Adipocyte (in vitro differentiated cells): ENCODE measurements around the gene POLR3K.
A peak's percentile ranks its signal among the peaks of the same experiment; 100 is the strongest.
"Not testable (repeated sequence)": the region's sequence is repeated elsewhere in the genome, so short reads cannot be mapped to it uniquely, and the experiment has no call there.

Experiments
- DNase-seq: peaks from one replicate; pipeline ENCODE4 v3.0.0-alpha.2; 2015; ENCODE audit warnings: low read depth
- H3K27me3 ChIP-seq: replicated peaks from 2 replicates; pipeline ENCODE4 v1.7.0; 2013; ENCODE audit warnings: mild to moderate bottlenecking, low read length, moderate library complexity; ENCODE audit not compliant: control insufficient read depth, insufficient read depth
- H3K36me3 ChIP-seq: 2 replicates; pipeline ENCODE4 v1.7.0; 2013; ENCODE audit warnings: low read length, mild to moderate bottlenecking, moderate library complexity; ENCODE audit not compliant: control insufficient read depth, insufficient read depth, severe bottlenecking
- H3K4me1 ChIP-seq: 2 replicates; pipeline ENCODE4 v1.7.0; 2013; ENCODE audit warnings: mild to moderate bottlenecking, low read length, moderate library complexity; ENCODE audit not compliant: control insufficient read depth, insufficient read depth
- H3K4me3 ChIP-seq: 2 replicates; pipeline ENCODE4 v1.7.0; 2013; ENCODE audit warnings: mild to moderate bottlenecking, low read length, moderate library complexity
- H3K9ac ChIP-seq: 2 replicates; pipeline ENCODE4 v1.7.0; 2013; ENCODE audit warnings: mild to moderate bottlenecking, low read length, moderate library complexity
- H3K9me3 ChIP-seq: 2 replicates; pipeline ENCODE4 v1.7.0; 2013; ENCODE audit warnings: mild to moderate bottlenecking, low read length, moderate library complexity; ENCODE audit not compliant: control insufficient read depth

POLR3K gene

GRCh38 chr16:46510-46909 lies 6.9 kb downstream of the POLR3K start:
- H3K9ac ChIP-seq, DNase-seq, H3K4me3 ChIP-seq, H3K9me3 ChIP-seq, H3K27me3 ChIP-seq, H3K4me1 ChIP-seq: not testable (repeated sequence)
- H3K36me3 ChIP-seq = peaks cover 32% of the 10 kb centered on the region

- H3K4me1 ChIP-seq = peaks cover 4% of the 10 kb centered on the region
- H3K27me3 ChIP-seq = no peaks in the 10 kb centered on the region
- H3K9ac ChIP-seq = no peak overlapping the region
- peaks cover 32% of the 10 kb centered on the region for H3K36me3 ChIP-seq
- H3K4me3 ChIP-seq = no peak overlapping the region
- no peak for DNase-seq
- H3K9me3 ChIP-seq = no peaks in the 10 kb centered on the region
Measured at GRCh38 chr16:45454-45853, 8.0 kb downstream of the POLR3K start.

- no peaks in the 10 kb centered on the region for H3K27me3 ChIP-seq
- H3K4me3 ChIP-seq = no peak overlapping the region
- no peaks in the 10 kb centered on the region for H3K9me3 ChIP-seq
- H3K36me3 ChIP-seq = peaks cover 32% of the 10 kb centered on the region
- DNase-seq = no peak
- H3K4me1 ChIP-seq = peaks cover 4% of the 10 kb centered on the region
- no peak overlapping the region for H3K9ac ChIP-seq
Measured at GRCh38 chr16:44655-45054, 8.8 kb downstream of the POLR3K start.

GRCh38 chr16:43294-43693 lies 10.1 kb downstream of the POLR3K start:
- no peak for DNase-seq

GRCh38 chr16:42691-43090 lies 10.7 kb downstream of the POLR3K start:
- Histone ChIP-seq H3K36me3 (peaks cover 32% of the 10 kb centered on the region), H3K27me3 (no peaks in the 10 kb centered on the region), H3K4me1 (peaks cover 7% of the 10 kb centered on the region), H3K9ac (no peak overlapping the region), H3K4me3 (no peak overlapping the region), H3K9me3 (no peaks in the 10 kb centered on the region)
- no peak for DNase-seq

More at GRCh38 chr16:43294-43693, 10.1 kb downstream of the POLR3K start:
- no peaks in the 10 kb centered on the region for H3K27me3 ChIP-seq
- H3K9ac ChIP-seq = no peak overlapping the region
- peaks cover 32% of the 10 kb centered on the region for H3K36me3 ChIP-seq
- no peaks in the 10 kb centered on the region for H3K9me3 ChIP-seq
- H3K4me1 ChIP-seq = peaks cover 4% of the 10 kb centered on the region
- no peak overlapping the region for H3K4me3 ChIP-seq

- H3K4me3 ChIP-seq = peak overlapping the region; percentile 68
- peaks cover 28% of the 10 kb centered on the region for H3K36me3 ChIP-seq
- peaks cover 11% of the 10 kb centered on the region for H3K4me1 ChIP-seq
- H3K9ac ChIP-seq = peak overlapping the region; percentile 35
- DNase-seq = no peak
- H3K9me3 ChIP-seq = no peaks in the 10 kb centered on the region
- no peaks in the 10 kb centered on the region for H3K27me3 ChIP-seq
Measured at GRCh38 chr16:42069-42457, 11.3 kb downstream of the POLR3K start.

- DNase-seq = no peak
- no peaks in the 10 kb centered on the region for H3K27me3 ChIP-seq
- peaks cover 25% of the 10 kb centered on the region for H3K36me3 ChIP-seq
- H3K4me3 ChIP-seq = peak overlapping the region; percentile 68
- H3K9me3 ChIP-seq = no peaks in the 10 kb centered on the region
- peak overlapping the region; percentile 35 for H3K9ac ChIP-seq
- H3K4me1 ChIP-seq = peaks cover 11% of the 10 kb centered on the region
Measured at GRCh38 chr16:41439-42068, 11.9 kb downstream of the POLR3K start.

GRCh38 chr16:38941-39892 lies 14.2 kb downstream of the POLR3K start:
- H3K9me3 ChIP-seq = no peaks in the 10 kb centered on the region

GRCh38 chr16:38206-38605 lies 15.2 kb downstream of the POLR3K start:
- H3K9ac ChIP-seq, H3K9me3 ChIP-seq, DNase-seq: not testable (repeated sequence)

More at GRCh38 chr16:38941-39892, 14.2 kb downstream of the POLR3K start:
- Histone ChIP-seq H3K4me1 (peaks cover 11% of the 10 kb centered on the region), H3K4me3 (no peak overlapping the region), H3K27me3 (no peaks in the 10 kb centered on the region), H3K36me3 (peaks cover 7% of the 10 kb centered on the region), H3K9ac (no peak overlapping the region)
- DNase-seq = no peak

GRCh38 chr16:37511-37910 lies 15.9 kb downstream of the POLR3K start:
- Histone ChIP-seq H3K4me3 (no peak overlapping the region), H3K4me1 (peaks cover 11% of the 10 kb centered on the region), H3K9me3 (no peaks in the 10 kb centered on the region), H3K9ac (no peak overlapping the region), H3K36me3 (no peaks in the 10 kb centered on the region), H3K27me3 (no peaks in the 10 kb centered on the region)
- DNase-seq = no peak

More at GRCh38 chr16:38206-38605, 15.2 kb downstream of the POLR3K start:
- not testable (repeated sequence) for H3K36me3 ChIP-seq, H3K27me3 ChIP-seq, H3K4me3 ChIP-seq
- peaks cover 11% of the 10 kb centered on the region for H3K4me1 ChIP-seq

- no peak for DNase-seq
- Histone ChIP-seq H3K9me3 (no peaks in the 10 kb centered on the region), H3K4me3 (no peak overlapping the region)
Measured at GRCh38 chr16:36336-36984, 16.9 kb downstream of the POLR3K start.

More at GRCh38 chr16:36336-36984, 16.9 kb downstream of the POLR3K start:
- H3K4me1 ChIP-seq = peaks cover 7% of the 10 kb centered on the region
- H3K27me3 ChIP-seq = no peaks in the 10 kb centered on the region
- H3K9ac ChIP-seq = no peak overlapping the region
- H3K36me3 ChIP-seq = no peaks in the 10 kb centered on the region
